Skeletal muscle cell (primary cell): ENCODE measurements around the gene OR8I2.
"Not testable (repeated sequence)": the region's sequence is repeated elsewhere in the genome, so short reads cannot be mapped to it uniquely, and the experiment has no call there.

Experiments used
- DNase-seq: peaks from one replicate; pipeline ENCODE4 v3.0.0-alpha.2; 2010; ENCODE audit warnings: low read depth
- H3K4me3 ChIP-seq: 2 replicates; pipeline ENCODE4 v1.5.1; 2011; ENCODE audit warnings: low read depth, mild to moderate bottlenecking, control low read depth, low read length, moderate library complexity

The OR8I2 gene

DNA sequence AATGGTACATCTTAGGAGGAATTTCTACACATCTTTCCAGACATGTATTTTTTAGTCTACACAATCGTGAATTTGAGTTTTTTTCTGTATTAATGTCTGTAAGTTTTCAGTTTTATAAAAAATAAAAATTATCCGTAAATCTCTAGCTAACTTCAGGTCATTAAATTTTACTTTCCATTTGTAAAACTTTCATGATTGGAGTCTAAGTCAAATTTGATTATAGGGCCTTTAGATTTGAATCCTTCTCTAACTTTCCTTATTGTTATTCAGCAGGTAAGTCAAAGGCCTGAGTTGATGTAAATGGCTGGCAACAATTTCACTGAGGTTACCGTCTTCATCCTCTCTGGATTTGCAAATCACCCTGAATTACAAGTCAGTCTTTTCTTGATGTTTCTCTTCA lies at the start of gene OR8I2:
TSS of gene OR8I2 (plus strand) at position 301 of the 400 bp plus-strand sequence. CDS start at position 301, 0 bp downstream.
- DNase-seq: no peak
- H3K4me3 ChIP-seq: no peak within 1 kb of the TSS

DNA sequence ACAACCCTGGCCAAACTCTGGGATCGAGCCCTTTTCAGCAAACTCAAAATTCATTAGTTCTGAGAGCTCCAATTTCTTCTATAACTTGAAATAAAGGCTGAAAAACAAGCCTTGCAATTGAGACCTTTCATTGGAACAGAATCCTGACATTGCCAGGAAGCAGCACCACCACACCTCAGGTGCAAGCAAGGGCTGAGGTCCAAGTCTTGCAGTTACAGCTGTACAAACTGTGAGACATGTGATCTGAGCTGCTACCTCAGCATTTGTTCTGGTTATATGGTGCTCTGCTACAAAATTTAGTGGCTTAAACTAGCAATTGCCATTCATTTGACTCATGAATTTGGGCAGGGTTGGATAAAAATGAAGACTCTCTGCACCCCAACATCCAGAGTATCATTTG lies 47.6 kb upstream of the OR8I2 start:
- no peak for DNase-seq

DNA sequence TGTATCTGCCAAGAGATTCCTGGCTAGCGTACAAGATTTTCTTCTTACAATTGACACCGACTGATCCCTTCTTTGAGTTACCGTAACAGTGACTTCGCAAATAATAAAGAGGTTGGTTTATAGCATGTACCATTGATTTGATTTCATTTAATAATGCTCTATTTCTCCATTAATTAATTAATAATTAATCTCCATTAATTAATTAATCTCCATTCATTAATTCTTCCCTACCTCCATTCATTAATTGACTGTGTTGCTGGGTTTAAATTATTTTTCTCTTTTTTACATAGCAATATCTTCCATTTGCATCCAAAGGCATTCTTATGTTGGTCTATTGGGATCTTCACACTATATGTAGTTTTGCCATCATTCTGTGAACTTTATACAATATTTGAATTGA lies 44.6 kb upstream of the OR8I2 start:
- H3K4me3 ChIP-seq: no peak overlapping the region
- DNase-seq: no peak

More for the DNA sequence above, 47.6 kb upstream of the OR8I2 start:
- H3K4me3 ChIP-seq: no peak overlapping the region

DNA sequence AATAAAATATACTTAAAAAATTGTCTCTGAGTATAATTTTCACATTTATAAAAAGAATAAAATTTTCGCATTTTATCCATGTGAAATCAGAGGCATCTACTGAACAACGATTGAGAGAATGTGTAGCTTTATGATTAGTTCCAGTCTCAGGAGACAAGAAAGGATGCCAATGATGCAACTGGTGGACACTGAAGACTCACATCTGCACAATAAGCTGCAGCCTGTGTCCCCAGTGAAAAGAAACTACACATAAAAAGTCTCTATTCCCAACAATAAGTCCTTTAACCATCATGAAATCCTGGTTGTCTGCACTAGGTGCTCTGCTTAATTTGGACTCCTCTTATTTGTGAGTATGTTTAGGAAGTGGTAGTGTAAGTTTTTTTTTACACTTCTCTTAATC lies 43.6 kb upstream of the OR8I2 start:
- no peak overlapping the region for H3K4me3 ChIP-seq
- DNase-seq: no peak

DNA sequence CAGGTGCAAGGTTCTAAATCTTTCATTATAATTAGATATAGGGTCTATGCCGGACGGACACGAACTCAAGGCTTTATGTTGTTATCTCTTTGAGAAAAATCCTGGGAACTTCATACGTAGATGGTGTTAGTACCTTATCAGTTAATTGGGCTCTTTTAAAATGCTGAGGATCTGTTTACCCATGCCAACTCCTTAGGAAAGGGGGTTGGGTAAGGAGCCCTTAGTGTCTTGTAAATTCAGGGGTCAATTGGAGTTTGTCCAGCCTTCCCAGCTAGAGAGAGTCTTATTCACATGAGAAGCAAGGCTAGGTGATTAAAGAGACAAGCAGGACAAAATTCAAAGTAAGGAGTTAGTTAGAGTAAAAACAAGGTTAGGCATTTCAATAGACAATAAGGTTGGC lies 36.7 kb upstream of the OR8I2 start:
- H3K4me3 ChIP-seq, DNase-seq: not testable (repeated sequence)

DNA sequence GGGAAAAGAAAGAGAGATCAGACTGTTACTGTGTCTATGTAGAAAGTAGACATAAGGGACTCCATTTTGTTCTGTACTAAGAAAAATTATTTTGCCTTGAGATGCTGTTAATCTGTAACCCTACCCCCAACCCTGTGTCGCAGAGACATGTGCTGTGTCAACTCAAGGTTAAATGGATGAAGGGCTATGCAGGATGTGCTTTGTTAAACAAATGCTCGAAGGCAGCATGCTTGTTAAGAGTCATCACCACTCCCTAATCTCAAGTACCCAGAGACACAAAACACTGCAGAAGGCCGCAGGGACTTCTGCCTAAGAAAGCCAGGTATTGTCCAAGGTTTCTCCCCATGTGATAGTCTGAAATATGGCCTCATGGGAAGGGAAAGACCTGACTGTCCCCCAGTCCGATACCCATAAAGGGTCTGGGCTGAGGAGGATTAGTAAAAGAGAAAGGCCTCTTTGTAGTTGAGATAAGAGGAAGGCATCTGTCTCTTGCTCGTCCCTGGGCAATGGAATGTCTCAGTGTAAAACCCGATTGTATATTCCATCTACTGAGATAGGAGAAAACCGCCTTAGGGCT lies 35.4 kb upstream of the OR8I2 start:
- not testable (repeated sequence) for DNase-seq, H3K4me3 ChIP-seq

DNA sequence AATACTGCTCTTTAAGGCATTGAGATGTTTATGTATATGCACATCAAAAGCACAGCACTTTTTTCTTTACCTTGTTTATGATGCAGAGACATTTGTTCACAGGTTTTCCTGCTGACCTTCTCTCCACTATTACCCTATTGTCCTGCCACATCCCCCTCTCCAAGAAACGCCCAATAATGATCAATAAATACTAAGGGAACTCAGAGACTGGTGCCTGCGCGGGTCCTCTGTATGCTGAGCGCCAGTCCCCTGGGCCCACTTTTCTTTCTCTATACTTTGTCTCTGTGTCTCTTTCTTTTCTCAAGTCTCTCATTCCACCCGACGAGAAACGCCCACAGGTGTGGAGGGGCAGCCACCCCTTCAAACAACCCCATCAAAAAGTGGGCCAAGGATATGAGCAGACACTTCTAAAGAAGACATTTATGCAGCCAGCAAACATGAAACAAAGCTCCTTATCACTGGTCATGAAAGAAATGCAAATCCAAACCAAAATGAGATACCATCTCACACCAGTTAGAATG lies 34.8 kb upstream of the OR8I2 start:
- not testable (repeated sequence) for H3K4me3 ChIP-seq, DNase-seq

DNA sequence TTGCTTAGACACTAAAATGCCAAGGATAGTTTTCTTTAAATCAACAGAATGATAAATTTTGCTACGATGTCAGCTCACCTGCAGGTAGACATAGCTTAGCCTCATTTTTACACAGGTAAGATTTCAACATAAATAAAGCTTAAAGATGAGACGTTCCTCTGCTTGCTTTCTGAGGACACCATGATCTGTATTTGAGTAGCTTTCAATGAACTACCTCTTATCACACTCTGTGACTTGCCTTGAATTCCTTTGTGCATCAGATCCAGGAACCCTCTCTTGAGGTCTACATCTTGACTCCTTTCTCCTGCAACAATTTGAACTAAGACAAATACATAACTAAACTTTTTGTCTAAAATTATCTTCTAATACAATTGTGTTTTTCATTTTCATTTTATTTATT lies 26.1 kb upstream of the OR8I2 start:
- DNase-seq: no peak
- H3K4me3 ChIP-seq: no peak overlapping the region

DNA sequence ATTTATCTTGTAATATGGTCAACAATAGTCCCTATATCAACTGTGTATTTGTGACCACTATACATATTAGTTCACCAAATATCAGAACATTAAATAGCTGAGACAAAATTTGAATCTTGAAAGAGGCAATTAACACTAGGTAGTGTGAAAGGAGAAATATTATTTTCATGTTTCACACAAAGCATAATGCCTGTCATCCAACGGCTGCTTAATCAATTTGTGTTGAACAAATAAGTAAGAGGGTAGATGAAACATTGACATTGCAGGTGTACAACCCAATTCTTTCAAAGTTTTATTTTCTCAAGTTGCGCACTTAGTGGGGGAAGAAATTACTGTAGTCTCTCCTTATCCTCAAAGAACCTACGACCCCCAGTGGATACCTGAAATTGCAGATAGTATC lies 3.4 kb upstream of the OR8I2 start:
- no peak for DNase-seq
- no peak overlapping the region for H3K4me3 ChIP-seq

DNA sequence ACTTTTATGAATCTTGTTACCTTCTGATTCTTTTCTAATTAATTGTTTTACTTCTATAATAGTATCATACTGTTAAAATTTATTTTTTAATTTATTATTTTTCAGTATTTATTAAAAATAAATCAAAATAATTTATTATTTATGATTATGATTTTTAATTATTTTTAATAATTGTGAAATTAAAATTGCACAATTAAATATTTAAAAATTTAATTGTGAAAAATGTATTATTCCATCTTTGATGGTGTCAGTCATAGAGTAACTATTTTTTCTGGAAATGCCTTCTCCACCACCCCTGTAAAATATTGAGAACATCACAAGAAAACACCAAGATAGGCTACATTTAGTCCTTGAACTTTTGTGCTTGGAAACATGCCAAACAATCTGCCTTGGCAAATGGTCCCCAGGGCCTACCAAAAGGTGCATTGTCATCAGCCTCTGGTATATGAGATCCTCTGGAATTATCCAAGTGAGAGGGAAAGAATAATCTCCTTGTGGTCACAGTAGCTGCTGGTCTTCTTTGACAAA lies 10.2 kb downstream of the OR8I2 start, which contains the start of gene OR8H2:
TSS of gene OR8H2 (plus strand) at position 478 of the 528 bp plus-strand sequence. CDS start 1,356 bp downstream, outside the sequence.
- no peak within 1 kb of the TSS for H3K4me3 ChIP-seq
- no peak for DNase-seq

DNA sequence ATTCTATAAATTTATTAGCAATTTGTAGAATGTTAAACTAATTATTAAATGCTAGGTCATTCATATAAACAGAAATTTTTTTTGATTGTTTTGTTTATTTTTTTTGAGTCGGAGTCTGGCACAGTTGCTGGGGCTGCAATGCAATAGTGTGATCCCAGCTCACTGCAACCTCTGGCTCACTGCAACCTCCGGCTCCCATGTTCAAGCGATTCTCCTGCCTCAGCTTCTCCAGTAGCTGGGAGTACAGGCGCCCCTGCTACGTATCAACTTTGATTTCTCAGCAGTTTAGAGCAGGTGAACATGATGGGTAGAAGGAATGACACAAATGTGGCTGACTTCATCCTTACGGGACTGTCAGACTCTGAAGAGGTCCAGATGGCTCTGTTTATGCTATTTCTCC lies 29.0 kb downstream of the OR8I2 start, which contains the start of gene OR8H3:
TSS of gene OR8H3 (plus strand) at position 301 of the 400 bp plus-strand sequence. CDS start at position 301, 0 bp downstream.
- H3K4me3 ChIP-seq: no peak within 1 kb of the TSS
- no peak for DNase-seq

DNA sequence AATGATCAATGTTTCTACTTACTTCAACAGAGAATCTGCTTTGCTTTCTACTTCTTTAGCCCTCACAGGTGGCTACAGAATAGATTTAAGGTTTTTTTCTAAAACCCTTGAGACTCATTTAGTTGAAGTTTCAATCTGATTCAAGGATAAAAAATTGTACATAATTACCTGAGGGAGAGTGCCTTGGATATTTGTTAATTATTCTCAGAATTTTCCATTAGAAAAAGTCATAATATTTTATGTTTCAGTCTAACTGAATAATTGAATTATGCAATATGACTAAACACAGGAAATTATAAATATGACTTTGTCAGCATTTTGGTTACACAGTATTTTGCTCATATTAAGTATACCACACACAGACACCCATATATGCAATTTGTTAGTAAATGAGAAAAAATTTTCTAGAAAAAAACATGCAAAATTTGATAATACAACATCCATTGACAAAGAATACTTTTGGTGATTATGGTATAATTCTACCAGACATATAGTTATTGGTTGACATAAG lies 47.1 kb downstream of the OR8I2 start, which contains the start of gene OR8J3:
TSS of gene OR8J3 (minus strand) at position 51 of the 511 bp plus-strand sequence. CDS start 2,483 bp downstream, outside the sequence.
- no peak for DNase-seq
- no peak within 1 kb of the TSS for H3K4me3 ChIP-seq

DNA sequence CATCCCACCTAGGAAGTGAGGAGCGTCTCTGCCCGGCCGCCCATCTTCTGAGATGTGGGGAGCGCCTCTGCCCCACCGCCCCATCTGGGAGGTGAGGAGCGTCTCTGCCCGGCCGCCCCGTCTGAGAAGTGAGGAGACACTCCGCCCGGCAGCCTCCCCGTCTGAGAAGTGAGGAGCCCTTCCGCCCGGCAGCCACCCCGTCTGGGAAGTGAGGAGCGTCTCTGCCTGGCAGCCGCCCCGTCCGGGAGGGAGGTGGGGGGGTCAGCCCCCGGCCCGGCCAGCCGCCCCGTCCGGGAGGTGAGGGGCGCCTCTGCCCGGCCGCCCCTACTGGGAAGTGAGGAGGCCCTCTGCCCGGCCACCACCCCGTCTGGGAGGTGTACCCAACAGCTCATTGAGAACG lies 50.6 kb downstream of the OR8I2 start:
- not testable (repeated sequence) for DNase-seq

More for the DNA sequence above, 50.6 kb downstream of the OR8I2 start:
- not testable (repeated sequence) for H3K4me3 ChIP-seq
